Loucy (cell line): ENCODE results near the gene KRTAP3-2.

Source experiments
- CTCF ChIP-seq: fragments of 200-600 bp; sonication (generic); conservative IDR thresholded peaks from 2 replicates; pipeline ENCODE4 v1.5.1; 2014; ENCODE audit warnings: mild to moderate bottlenecking, antibody characterized with exemption, low read length
- EZH2phosphoT487 ChIP-seq: fragments of 200-600 bp; IDR thresholded peaks from 2 replicates; pipeline ENCODE4 v1.6.1; 2018; ENCODE audit warnings: antibody characterized with exemption, mild to moderate bottlenecking, moderate library complexity, borderline replicate concordance

DNA sequence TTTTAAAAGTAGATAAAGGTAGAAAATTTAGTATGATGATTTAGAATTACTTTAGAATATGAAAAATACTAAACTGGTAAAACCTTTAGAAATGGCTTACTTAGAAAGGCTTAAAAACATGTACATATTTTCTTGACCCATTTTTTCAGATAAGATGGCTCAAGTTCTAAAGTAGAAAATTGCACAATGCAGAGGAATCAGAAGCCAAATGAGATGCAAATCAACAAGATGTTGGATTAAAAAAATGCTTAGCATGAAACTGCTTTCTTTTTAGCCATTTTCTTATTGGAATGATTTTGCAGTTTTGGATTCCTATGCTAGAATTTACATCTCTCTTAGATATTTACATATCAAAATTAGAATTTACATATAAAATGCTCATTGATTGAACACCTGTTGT, 10.7 kb upstream of the KRTAP3-2 start:
- TF ChIP-seq CTCF (no peak), EZH2phosphoT487 (no peak)
